Measurements from ENCODE around the gene FAM181A. TPM values are rescaled to one million over a fixed set of nuclear protein-coding genes. Genes with fewer than 3 reads are reported as not detected.
A peak's percentile ranks its signal among the peaks of the same experiment; 100 is the strongest.

Gene FAM181A
- total RNA-seq, 1 experiment from 2014 or later: not detected

DNA sequence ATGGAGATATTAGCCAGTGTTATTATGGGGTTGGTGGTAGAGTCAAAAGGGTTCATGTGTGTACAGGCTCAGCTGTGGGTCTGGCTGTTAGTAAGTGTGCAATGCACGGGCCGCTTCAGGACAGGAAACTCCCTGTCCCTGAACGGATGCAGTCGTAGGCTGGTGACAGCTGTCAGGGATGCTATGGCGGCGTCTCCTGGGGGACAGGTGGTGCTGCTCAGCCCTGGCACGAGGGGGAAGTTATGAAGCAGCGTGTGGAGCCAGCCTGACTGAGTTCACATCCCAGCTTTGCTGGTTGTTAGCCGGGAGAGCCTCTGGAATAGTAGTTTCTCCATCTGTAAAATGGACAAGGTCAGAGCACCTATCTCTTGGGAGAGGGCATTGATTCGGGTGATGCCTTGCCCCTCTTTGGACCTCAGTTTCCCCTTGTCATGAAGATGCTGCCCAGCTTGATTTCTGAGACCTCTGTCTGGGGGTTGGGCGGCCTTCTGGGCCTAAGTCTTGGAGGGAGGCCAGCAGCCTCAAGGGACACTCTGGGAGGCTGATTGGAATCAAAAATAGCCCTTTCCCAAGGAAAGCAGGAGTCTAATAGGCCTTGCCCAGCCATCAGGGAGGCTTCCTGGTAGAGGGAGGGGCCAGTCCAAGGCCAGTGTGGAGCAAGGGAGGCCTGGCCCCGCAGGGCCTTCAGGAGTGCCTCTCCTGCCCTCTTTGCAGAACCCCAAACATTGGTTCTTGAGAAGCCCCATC, 42.1 kb downstream of the FAM181A start:
- peaks cover 5% of the 10 kb centered on the region for H3K36me3 Mint-ChIP-seq (ENCODE audit: insufficient read depth, unreplicated experiment)
- CTCF ChIA-PET: interaction anchor here (1.7 to 2.3 kb wide), 2 partner anchors 10 to 29 kb away, joined by 4 to 11 read pairs; no protein-coding TSS in a partner anchor

GRCh38 chr14:93970585-93970964, 43.4 kb downstream of the FAM181A start:
- no peak overlapping the region for H3K27ac Mint-ChIP-seq (ENCODE audit: unreplicated experiment)
- peak; percentile 69 for DNase-seq
- H3K9me3 Mint-ChIP-seq (ENCODE audit: low read depth, unreplicated experiment): no peaks in the 10 kb centered on the region
- H3K27me3 Mint-ChIP-seq (ENCODE audit: unreplicated experiment): peaks cover 5% of the 10 kb centered on the region
- H3K4me3 Mint-ChIP-seq (ENCODE audit: low read depth, unreplicated experiment): peak overlapping the region; percentile 37
- BruUV-seq (replicated peaks): no TSS peak
- intact Hi-C loops (cut with micrococcal nuclease; ENCODE audit: unreplicated experiment): loop anchor here (1.0 kb wide), 1 partner anchor 30 kb away; no protein-coding TSS in a partner anchor
- H3K36me3 Mint-ChIP-seq (ENCODE audit: insufficient read depth, unreplicated experiment): no peaks in the 10 kb centered on the region
- peaks cover 7% of the 10 kb centered on the region for H3K4me1 Mint-ChIP-seq (ENCODE audit: low read depth, unreplicated experiment)
- CTCF ChIA-PET: interaction anchor here (1.0 to 3.8 kb wide), 6 partner anchors 18 to 166 kb away, joined by 3 to 51 read pairs (median 6); no protein-coding TSS in a partner anchor
- TF ChIP-seq, protein P1, sequence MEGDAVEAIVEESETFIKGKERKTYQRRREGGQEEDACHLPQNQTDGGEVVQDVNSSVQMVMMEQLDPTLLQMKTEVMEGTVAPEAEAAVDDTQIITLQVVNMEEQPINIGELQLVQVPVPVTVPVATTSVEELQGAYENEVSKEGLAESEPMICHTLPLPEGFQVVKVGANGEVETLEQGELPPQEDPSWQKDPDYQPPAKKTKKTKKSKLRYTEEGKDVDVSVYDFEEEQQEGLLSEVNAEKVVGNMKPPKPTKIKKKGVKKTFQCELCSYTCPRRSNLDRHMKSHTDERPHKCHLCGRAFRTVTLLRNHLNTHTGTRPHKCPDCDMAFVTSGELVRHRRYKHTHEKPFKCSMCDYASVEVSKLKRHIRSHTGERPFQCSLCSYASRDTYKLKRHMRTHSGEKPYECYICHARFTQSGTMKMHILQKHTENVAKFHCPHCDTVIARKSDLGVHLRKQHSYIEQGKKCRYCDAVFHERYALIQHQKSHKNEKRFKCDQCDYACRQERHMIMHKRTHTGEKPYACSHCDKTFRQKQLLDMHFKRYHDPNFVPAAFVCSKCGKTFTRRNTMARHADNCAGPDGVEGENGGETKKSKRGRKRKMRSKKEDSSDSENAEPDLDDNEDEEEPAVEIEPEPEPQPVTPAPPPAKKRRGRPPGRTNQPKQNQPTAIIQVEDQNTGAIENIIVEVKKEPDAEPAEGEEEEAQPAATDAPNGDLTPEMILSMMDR (IDR thresholded peaks at IDR 0.05; ENCODE audit: unreplicated experiment): peak; percentile 56

More for the DNA sequence above, 42.1 kb downstream of the FAM181A start:
- Mint-ChIP-seq H3K27ac (ENCODE audit: unreplicated experiment) (no peak overlapping the region), H3K27me3 (ENCODE audit: unreplicated experiment) (no peaks in the 10 kb centered on the region), H3K9me3 (ENCODE audit: low read depth, unreplicated experiment) (peaks cover 5% of the 10 kb centered on the region), H3K4me3 (ENCODE audit: low read depth, unreplicated experiment) (no peak overlapping the region), H3K4me1 (ENCODE audit: low read depth, unreplicated experiment) (peaks cover 20% of the 10 kb centered on the region)
- no peak for DNase-seq
- TF ChIP-seq, protein P1 (IDR thresholded peaks at IDR 0.05; ENCODE audit: unreplicated experiment): no peak
- intact Hi-C loops (cut with micrococcal nuclease; ENCODE audit: unreplicated experiment): no loop called here
- no TSS peak for BruUV-seq (replicated peaks)

DNA sequence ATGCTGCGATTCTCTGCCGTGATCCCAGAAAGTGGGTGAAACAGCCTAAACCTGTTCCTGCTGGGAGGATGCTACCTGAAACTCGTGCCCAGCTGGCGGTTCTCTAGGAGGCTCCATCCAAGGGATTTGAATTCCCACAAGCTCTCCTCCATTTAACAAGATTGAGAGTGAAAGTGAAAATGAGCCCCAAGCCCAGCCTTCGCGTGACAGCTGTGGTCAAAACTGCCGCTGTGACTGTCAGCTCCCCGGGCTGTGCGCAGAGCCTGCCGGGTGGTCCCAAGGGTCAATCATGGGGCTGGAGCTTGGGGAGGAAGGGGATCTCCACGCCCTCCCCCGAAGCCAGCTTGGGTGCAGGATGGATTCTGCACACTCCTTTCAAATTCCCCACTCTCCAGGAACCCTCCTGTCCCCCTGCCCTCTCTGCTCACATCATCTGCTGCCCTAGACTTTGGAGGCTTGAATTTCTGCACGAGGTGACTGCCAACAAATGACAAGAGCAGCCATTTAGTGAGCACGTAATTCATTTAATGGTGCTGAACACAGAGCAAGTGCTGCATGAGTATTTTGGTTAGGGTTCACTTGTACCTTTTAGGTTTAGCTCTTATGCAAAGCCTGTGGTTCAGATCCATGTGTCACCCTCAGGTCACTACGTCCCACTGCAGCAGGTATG, 44.0 kb downstream of the FAM181A start:
- Mint-ChIP-seq H3K27me3 (ENCODE audit: unreplicated experiment) (peaks cover 10% of the 10 kb centered on the region), H3K27ac (ENCODE audit: unreplicated experiment) (no peak overlapping the region), H3K9me3 (ENCODE audit: low read depth, unreplicated experiment) (no peaks in the 10 kb centered on the region), H3K4me3 (ENCODE audit: low read depth, unreplicated experiment) (peak overlapping the region; percentile 37), H3K4me1 (ENCODE audit: low read depth, unreplicated experiment) (peaks cover 2% of the 10 kb centered on the region), H3K36me3 (ENCODE audit: insufficient read depth, unreplicated experiment) (no peaks in the 10 kb centered on the region)
- no peak for DNase-seq
- intact Hi-C loops (cut with micrococcal nuclease; ENCODE audit: unreplicated experiment): loop anchor here (1.0 kb wide), 1 partner anchor 31 kb away; no protein-coding TSS in a partner anchor
- BruUV-seq (replicated peaks): no TSS peak
- TF ChIP-seq, protein P1 (IDR thresholded peaks at IDR 0.05; ENCODE audit: unreplicated experiment): no peak
- CTCF ChIA-PET: interaction anchor here (1.0 to 3.8 kb wide), 6 partner anchors 19 to 165 kb away, joined by 3 to 51 read pairs (median 6); no protein-coding TSS in a partner anchor

- BruUV-seq (replicated peaks): no TSS peak
- no peak overlapping the region for H3K4me3 Mint-ChIP-seq (ENCODE audit: low read depth, unreplicated experiment)
- H3K27ac Mint-ChIP-seq (ENCODE audit: unreplicated experiment): no peak overlapping the region
- H3K27me3 Mint-ChIP-seq (ENCODE audit: unreplicated experiment): peaks cover 16% of the 10 kb centered on the region
- CTCF ChIA-PET: interaction anchor here (1.4 to 3.8 kb wide), 4 partner anchors 19 to 165 kb away, joined by 4 to 51 read pairs (median 8); no protein-coding TSS in a partner anchor
- TF ChIP-seq, protein P1 (IDR thresholded peaks at IDR 0.05; ENCODE audit: unreplicated experiment): no peak
- no peak for DNase-seq
- intact Hi-C loops (cut with micrococcal nuclease; ENCODE audit: unreplicated experiment): no loop called here
- H3K36me3 Mint-ChIP-seq (ENCODE audit: insufficient read depth, unreplicated experiment): no peaks in the 10 kb centered on the region
- no peaks in the 10 kb centered on the region for H3K4me1 Mint-ChIP-seq (ENCODE audit: low read depth, unreplicated experiment)
- no peaks in the 10 kb centered on the region for H3K9me3 Mint-ChIP-seq (ENCODE audit: low read depth, unreplicated experiment)
These were observed 44.5 kb downstream of the FAM181A start for GRCh38 chr14:93971635-93972027.

Measured in Calu3 (cell line).